G401.6 (cell line): ENCODE measurements around the gene MASP1.
"Not testable (repeated sequence)": the region's sequence is repeated elsewhere in the genome, so short reads cannot be mapped to it uniquely, and the experiment has no call there.

Experiments
- FAIRE-seq: peaks from 2 replicates; lab custom pipeline; 2012; peaks lifted over from hg19 to GRCh38; lab: Jason Lieb, UNC

MASP1 gene

DNA sequence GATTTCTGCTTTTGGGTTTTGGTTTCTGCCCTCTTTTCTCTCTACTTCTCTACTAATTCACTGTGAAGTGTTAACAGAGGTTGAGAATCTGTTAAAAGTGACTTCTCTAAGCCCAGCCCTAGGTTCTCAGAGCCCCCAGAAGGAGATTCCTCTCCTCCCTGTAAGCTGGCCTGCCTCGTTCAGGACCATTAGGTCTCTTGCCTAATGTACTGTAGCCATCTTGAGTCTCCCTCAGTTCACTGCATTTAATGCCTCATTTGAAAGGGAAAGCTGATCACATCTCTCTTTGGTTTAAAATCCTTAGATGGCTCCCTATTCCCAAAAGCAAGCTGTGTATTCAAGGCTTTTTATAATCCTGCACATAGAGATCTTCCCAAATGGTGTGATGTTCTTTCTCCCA is 77.9 kb downstream of the MASP1 start:
- FAIRE-seq = no peak

DNA sequence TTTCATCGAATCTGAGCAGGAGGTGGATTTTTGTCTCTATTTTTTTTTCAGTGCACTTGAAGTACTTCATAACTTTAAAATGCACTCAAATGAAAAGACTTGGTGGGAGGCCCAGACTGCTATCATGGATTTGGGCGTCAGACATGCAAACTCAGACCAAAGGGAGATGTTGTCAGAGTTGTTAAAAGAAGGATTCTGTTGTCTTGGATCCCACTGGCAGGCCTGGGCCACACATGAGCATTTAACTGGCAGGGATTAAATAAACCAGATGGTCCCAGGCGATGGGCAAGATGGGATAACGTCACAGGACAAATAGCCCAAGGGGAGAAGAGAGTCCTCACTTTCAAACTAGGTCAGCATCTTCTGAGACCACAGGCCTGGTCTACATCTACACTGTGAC is 78.8 kb downstream of the MASP1 start:
- FAIRE-seq = no peak

DNA sequence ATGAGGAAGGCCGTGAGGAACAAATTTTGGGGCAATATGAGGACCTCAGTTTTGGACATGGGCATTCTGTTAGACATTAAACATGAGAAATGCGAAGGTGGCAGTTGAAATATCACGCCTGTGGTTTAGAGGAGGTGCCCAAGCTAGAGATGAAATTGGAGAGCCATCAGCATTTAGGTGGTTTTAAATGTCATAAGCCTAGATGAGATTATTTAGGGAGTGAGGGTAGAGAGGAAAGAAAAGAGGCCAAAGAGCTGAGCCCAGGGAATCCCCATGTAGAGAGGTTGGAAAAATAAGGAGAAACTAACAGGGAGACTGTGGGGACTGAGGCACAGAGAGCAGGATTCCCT is 79.4 kb downstream of the MASP1 start:
- FAIRE-seq = no peak

DNA sequence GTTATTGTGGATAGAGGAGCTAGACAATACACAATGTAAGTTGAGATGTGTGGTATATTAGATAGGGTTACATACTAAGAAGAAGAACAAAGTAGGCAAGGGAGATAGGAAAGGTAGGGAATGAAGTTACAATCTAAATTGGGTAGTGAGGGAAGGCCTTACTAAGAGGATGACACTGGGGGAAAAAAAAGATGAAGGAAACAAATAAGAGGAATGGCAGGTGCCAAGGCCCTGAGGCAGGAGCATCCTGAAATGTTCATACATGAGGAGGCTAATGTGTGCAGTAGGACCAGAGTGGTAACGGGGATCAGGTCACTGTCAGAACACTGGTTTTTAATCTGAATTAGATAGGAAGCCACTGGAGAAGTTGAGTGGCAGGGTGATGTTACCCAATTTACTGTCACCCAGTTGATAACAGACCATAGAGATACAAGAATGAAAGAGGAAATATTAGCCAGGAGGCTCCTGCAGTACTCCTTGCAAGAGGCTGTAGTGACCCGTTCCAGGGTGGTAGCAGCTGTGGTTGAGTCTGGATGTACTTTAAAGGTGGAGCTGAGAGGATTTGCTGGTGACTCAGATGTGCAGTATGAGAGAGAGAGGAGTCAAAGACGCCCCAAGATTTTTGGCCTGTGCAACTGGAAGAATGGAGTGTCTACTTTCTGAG is 79.9 kb downstream of the MASP1 start:
- FAIRE-seq = no peak

DNA sequence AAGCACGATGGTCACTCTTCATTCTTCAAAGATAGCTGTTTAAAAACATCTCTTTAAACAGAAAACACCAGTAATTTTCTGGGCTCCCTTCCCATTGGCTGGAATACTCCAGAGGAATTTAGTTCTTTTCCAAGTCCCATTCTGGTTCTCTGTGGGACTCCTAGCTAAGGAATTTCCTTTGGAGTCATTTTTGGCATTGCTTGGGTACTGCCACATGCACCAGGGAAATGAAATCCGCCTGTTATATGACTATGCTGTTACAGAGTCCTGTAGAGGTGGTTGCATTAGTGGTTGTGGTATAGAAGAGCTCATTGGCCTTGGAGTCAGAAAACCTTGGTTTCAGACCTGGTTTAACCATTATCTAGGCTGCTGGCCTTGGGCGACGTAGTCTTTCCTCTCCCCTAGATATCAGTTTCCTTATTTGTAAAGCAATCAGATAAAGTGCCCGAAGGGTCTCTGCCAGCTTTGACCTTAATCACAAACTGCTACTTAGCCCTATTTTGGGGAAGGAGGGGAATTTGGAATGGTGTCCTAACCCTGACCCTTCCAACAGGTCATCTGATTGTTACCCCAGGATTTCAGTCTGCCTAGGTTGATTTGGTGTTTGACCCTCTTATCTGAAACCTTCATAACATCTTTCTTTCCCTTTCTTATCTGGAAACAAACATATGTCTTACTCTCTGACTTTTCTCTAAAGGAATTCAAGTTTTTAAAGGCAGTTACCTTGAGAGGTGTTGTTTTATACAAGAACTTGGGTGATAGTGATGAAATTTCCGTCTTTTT is 80.8 kb downstream of the MASP1 start:
- FAIRE-seq = no peak

DNA sequence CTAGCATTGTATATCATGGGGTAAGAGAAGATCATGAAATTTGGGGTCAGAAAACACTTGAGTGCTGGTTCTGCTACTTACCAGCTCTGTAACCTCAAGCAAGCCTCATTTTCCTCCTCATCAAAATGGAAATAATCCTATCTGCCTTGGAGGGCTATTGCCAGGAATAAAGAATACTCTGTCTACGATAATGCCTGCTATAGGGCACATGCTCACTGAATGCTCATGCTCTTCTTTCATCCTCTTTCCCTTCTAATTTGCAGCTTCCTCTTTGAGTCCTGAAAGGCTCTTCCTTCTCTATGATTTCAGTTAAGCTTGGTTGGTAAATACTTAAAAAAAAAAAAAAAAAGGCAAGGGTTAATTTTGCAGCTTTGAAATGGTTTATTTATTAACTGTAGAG is 81.4 kb downstream of the MASP1 start:
- no peak for FAIRE-seq

DNA sequence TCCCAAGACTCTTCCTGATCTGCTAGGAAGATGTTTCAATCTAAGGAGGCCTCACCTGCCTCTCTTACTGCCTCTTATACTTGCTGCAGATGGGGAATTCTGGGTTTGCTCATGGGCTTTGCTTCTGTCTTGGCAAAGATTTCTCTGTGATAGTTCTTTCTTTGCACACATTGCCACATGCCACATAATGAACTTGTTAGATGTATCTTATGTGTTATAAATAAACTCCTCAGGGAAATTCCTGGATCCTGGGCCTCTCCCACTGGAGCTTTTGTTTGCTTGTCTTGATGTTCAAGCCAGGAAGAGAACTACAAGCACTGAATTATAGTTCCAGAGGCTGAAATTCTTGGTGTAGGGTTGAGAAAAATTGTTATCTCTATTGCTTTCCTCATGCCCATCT is 82.0 kb downstream of the MASP1 start:
- no peak for FAIRE-seq

DNA sequence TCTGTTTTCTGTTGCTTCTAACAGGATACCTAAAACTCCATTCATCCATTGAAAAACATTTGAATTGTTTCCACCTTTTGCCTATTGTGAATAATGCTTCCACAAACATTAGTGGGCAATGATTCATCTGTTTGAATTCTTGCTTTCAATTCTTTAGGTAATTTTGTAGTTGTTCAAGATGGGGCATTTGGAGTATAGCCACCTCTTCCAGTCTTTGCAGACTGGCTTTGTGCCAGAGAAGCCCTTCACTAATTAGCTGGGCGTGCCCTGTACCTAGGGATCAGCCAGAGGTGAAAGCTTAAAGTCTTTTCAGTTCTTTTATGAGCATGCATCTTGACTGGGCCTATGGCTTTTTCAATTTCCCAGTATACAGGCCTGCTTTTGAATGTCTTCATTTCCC is 83.4 kb downstream of the MASP1 start:
- no peak for FAIRE-seq

DNA sequence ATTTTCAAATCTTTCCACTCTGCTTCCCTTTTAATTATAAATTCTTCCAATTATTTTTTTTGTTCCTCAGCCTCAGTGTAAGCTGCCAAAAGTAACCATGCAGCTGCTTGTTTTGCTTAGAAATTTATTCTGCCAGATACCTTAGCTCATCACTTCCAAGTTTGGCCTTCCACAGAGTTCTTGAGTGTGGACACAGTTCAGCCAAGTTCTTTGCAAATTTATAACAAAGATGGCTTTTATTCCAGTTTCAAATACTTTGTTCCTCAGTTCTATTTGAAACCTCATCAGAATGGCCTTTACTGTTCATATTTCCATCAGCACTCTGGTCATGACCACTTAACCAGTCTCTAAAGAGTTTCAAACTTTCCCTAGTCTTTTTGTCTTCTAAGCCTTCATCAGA is 83.9 kb downstream of the MASP1 start:
- no peak for FAIRE-seq

DNA sequence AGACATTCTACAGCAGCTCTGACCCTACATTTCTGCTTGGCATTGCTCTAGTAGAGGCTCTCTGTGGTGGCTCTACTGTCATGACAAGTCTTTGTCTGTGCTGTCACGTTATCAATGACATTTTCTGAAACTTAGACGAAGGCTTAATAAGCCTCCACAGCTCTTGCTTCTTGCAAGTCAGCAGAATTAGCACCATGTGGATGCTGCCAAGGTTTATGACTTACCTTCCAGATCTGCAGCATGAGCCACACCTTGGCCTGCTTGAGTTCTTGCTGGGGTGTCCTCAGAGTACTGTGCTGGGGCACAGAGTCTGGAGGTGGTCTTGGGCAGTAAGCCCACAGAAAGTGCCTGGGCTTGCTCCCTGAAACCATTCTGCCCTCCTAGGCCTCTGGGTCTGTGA is 84.5 kb downstream of the MASP1 start:
- no peak for FAIRE-seq

DNA sequence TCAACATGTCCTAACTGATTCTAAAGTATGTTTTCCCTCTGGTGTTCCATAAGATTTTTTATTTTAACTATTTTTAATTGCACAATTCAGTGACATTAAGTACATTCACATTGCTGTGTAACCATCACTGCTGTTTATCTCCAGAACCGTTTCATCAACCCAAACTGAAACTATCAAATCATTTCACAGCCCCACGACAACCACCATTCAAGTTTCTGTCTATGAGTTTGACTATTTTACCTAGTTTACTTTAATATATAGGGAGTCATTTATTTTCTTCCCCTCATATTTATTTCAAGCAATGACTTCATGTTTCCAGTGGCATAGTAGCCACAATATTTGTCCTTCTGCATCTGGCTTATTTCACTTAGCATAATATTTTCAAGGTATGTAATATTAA is 85.9 kb downstream of the MASP1 start:
- FAIRE-seq = no peak

DNA sequence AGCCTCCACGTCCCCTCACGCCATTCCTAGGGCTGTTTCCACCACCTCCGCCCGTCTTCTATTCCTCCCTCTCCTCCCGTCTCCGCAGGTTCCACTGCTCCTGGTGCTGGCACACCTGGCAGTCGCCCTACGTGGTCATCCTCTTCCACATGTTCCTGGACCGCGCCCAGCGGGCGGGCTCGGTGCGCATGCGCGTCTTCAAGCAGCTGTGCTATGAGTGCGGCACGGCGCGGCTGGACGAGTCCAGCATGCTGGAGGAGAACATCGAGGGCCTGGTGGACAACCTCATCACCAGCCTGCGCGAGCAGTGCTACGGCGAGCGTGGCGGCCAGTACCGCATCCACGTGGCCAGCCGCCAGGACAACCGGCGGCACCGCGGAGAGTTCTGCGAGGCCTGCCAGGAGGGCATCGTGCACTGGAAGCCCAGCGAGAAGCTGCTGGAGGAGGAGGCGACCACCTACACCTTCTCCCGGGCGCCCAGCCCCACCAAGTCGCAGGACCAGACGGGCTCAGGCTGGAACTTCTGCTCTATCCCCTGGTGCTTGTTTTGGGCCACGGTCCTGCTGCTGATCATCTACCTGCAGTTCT is 92.0 kb downstream of the MASP1 start:
- not testable (repeated sequence) for FAIRE-seq

DNA sequence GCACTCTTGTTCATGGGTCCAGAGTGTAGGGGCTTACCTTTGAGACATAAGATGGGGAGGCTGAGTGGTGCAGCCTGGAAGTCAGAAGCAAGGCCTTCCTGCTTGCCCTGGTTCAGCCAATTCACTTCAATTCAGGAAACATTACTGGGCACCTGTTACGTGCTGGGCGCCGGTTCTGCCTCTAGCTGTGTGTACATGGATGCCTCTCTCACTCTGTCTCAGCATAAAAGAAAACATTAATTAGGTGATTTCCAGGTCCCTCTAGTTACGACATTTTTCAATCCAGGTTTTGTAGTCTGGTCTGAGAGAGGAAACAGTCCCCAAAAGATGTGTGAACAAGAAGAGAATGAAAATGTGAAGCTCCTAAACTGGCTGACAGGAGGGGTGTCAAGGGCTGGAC is 93.0 kb downstream of the MASP1 start:
- FAIRE-seq = no peak

DNA sequence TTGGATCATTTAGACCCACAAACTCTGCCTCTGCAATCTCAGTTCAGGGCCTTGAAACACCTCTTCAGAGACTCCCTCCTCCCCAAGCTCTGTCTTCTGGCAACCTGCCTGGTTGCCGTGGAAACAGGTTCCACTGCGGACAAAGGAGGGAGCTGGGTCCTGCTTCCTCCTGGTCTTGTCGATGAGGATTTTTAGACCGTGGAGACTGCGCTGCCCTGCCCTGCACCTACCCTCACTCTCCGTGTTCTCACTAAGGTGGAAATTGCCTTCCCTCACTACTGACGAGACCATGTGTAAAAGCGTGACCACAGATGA is 94.2 kb downstream of the MASP1 start, which contains the start of gene RTP1:
RTP1 (plus strand) TSS at position 152 of the 315 bp plus-strand sequence; CDS start at position 182, 30 bp downstream.
- no peak for FAIRE-seq

DNA sequence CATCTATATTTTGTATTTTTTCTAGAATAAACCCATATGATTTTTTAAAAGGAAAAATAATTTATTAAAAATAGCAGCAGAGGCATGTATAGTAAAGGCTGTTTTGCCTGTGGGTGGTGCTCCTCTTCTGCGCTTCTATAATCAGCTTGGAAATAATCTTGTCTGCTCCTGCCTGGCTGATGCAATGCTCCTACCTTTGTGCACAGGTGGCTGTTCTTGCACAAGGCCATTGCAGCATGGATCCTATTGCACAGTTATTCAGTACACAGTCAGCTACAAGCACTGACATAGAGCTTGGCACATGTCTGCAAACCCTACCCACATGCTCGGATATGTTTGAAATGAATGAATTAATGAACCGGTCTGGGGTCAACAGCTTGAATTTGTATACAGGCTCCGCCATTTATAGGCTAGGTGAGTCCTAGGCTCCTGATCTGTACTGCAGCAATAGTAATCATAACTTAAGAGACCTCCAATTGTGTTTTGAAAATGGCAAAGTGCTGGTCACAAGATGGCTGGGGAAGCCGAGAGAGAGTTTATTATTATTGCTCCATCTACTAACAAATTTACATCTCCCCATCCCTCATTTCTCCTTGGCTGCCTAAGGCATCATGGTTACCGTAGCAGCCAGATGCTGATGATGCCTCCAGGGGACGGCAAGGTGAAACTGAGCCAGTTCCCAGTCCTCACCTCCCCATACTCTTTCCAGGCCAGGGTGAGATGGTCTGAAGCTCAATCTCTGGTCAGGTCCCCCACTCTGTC is 94.8 kb downstream of the MASP1 start:
- FAIRE-seq = no peak

DNA sequence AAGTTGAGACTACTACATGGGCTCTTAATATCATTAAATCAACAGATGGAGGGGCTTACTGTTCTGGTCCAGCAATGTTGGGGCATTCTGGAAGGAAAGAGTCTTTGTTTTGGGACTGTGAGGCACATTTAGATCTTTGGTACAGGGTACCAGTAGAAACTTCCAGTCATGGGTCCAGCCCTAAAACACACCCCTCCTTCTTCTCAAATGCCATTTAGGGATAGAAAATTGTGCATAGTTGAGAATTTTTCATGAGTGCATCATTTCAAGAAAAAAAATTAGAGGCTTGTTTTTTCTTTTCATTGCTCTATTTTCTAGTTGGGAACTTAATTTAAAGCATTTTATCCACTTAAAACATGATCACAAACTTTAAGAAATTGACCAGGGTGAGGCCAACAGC is 98.4 kb downstream of the MASP1 start:
- FAIRE-seq = no peak

DNA sequence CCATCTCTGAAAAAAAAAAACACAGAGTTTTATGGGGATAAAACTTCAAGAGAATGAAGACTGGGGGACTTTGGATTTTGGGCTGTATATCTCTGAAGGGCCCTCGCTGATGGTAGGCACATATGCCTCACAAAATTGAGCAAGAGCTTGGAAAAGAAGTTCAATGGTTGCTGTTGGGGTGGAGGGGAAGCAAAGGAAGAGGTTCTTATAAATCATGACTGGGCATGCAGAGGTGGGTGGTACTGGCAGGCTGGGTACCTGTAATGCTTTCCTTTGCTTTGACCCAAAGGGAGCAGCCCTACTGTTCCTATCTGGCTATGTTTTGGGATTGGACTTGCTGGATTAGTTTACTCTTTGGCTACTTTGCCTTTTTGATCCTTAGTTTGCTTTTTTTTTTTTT is 100.3 kb downstream of the MASP1 start:
- FAIRE-seq = no peak

DNA sequence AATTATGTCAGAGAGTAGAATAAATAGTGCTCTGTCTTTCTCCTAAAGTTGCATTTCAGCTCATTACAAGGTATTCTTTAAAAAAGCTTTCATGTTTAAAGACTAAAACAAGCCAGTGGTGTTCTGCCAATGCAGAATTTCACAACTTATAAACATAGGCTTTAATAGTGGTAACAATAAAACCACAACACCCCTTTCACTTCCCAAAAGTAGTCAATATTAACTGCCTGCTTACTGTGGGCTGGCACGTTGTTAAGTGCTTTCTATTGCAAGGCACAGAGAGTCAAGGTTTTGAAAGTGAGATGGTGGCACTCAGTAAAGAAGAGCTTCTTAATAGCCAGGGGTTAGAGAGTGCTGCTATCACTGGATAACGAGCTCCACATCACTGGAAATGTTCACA is 102.6 kb downstream of the MASP1 start:
- FAIRE-seq = no peak

DNA sequence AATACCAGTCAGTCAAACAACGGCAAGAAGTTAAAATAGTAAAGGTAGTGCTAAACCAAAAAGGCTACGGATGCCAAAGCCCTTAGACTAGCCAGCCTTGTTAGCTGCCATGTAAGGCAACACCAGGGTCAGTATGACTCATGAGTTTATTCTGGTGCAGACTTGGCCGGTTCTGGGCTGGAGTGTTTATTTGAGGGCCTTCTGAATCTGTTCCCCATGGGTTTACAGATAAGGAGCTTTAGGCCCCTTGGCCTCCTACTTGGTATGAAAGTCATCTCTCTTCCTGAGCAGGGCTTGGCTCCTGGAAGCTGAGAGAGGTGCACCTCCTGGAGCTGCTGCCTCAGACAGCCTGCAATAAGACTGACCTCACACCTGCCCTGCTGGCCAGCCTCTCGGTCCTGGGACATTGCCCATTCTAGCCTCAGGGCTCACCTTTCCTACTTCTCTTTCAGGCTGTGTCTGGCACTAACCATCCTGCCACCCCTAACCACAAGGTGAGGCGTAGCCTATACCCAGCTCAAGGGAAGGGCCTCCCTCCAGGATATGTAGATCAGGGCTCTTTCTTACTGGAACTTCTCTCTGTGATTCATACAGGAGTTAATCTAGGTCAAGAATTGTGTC is 104.6 kb downstream of the MASP1 start:
- no peak for FAIRE-seq

DNA sequence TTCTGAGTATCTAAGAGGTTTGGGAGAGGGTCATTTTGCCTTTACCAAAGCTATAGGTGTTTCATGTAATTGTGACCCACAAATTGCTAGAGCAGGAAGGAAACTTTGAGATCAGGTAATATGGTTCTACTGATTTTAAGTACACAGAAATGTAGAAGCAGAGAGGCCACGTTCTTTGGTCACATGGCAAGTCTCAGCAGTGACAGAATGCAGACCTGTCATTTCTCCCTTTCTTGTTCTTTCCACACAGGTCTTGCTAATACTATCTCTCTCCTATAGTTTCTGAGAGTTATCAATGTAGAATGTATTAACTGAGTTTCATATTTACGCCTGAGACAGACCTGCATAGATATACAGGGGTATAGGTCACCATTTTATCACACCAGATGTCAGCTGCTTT is 105.2 kb downstream of the MASP1 start:
- no peak for FAIRE-seq

DNA sequence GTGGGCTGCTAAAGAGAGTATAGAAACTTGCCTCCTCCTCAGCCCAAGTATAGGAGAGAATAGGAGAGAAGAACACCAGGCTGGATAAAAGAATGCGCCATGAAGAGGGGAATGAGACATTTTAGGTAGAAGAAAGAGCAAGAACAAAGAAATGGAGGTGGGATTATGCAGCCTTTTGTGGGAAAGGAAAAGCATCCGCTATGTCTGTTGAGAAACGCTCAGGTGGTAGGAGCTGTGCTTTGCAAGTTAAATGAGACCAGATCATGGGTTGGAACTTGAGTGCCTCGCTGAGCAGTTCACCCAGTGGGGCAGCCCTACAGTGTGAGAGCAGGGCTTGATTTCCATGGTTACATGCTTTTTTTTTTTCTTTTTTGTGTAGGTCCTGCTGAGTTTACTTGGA is 105.8 kb downstream of the MASP1 start:
- no peak for FAIRE-seq
